Measurements from ENCODE around the gene PRKCE. TPM values are rescaled to one million over a fixed set of nuclear protein-coding genes. Genes with fewer than 3 reads are reported as not detected.

Gene PRKCE
- total RNA-seq, 1 experiment from 2014 or later, result 14.8 TPM

DNA sequence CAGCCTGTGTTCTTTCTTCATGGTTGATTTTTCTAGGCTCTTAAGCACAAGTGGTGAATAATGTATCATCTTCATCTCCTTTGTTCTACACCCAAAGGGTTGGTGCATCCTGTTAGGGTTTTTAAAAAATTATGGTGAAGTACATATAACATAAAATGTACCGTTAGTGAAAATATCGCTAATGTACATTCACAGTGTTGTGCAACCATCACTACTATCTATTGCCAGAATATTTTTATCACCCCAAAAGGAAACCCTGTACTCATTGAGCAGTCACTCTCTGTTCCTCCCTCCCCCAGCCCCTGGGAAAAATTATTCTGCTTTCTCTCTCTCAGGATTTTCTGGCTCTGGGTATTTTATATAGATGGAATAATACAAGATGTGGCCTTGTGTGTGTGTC is 98.5 kb downstream of the PRKCE start:
- H3K9me3 ChIP-seq (ENCODE audit: control insufficient read depth in 1 of 2, insufficient read depth in 1 of 2, low read depth in 1 of 2, low read length in 2 of 2), result no peaks in the 10 kb centered on the region
- no peak overlapping the region for H3K4me3 ChIP-seq (replicated peaks in 1 of 2; ENCODE audit: low read depth in 1 of 2, low read length in 2 of 2)
- H3K9me2 ChIP-seq (ENCODE audit: insufficient read depth), result no peaks in the 10 kb centered on the region
- DNase-seq (ENCODE audit: low read depth, low spot score) (no peak), ATAC-seq (no peak)
- ChIA-PET CTCF (no interaction called here), RAD21 (ENCODE audit: low non-redundant PET in 1 of 2, low total read pairs in 2 of 2, uncharacterized antibody in 2 of 2, unreplicated experiment in 2 of 2) (no interaction called here), POLR2A (no interaction called here)
- TF ChIP-seq ELF1 (IDR thresholded peaks at IDR 0.05; ENCODE audit: borderline replicate concordance, low read depth) (no peak), YY1 (IDR thresholded peaks at IDR 0.05; ENCODE audit: extremely low read depth, insufficient replicate concordance, low read depth, low read length) (no peak), MAX (IDR thresholded peaks at IDR 0.05) (no peak)
- no TSS peak for BruUV-seq (replicated peaks)
- no peaks in the 10 kb centered on the region; the same call in 1 of the 2 replicates for H4K20me1 ChIP-seq (ENCODE audit: insufficient read depth)
- no peaks in the 10 kb centered on the region for H3K36me3 ChIP-seq (ENCODE audit: control insufficient read depth in 1 of 2, insufficient read depth in 2 of 2, low read length in 2 of 2)
- H2AFZ ChIP-seq (ENCODE audit: low read depth, low read length, poor library complexity, severe bottlenecking), result no peak overlapping the region
- H3K4me1 ChIP-seq (ENCODE audit: control insufficient read depth in 1 of 2, insufficient read depth in 2 of 2, low read length in 2 of 2), result no peaks in the 10 kb centered on the region
- no peak overlapping the region for H3K27ac ChIP-seq (ENCODE audit: low read depth, low read length)
- no peak overlapping the region for H3K4me2 ChIP-seq (ENCODE audit: low read length)
- no peak overlapping the region for H3K9ac ChIP-seq (ENCODE audit: low read length)
- intact Hi-C loops (cut with micrococcal nuclease), result no loop called here
- H3K27me3 ChIP-seq (ENCODE audit: insufficient read depth, low read length), result no peaks in the 10 kb centered on the region
- no peaks in the 10 kb centered on the region for H3K79me2 ChIP-seq (ENCODE audit: insufficient read depth, low read length)

DNA sequence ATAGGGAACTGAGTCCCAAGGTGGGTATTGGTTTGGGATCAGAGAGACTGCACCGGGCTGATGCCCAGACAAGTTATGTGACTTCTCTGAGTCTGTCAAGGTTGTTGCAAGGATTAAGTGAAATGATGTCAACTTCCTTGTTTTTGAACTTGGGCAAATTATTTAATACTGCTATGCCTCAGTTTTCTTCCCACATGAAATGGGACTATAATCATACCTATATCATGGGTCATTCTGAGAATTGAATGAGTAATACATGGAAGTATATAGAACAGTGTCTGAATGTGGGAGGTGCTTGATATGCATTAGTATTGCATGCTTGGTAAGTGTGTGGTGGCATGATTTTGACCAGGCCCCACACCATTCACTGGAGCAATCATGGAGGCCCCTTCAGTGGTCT is 99.0 kb downstream of the PRKCE start:
- TF ChIP-seq CEBPB (IDR thresholded peaks at IDR 0.05; ENCODE audit: low read depth) (no peak), SRF (IDR thresholded peaks at IDR 0.05; ENCODE audit: low read depth) (no peak), FOSL1 (IDR thresholded peaks at IDR 0.05; ENCODE audit: low read depth) (no peak), CBX3 (IDR thresholded peaks at IDR 0.05; ENCODE audit: low read depth) (no peak), ZNF274 (IDR thresholded peaks at IDR 0.05; ENCODE audit: low read depth, low read length) (no peak), EZH2 (IDR thresholded peaks at IDR 0.05) (no peak), MAX (IDR thresholded peaks at IDR 0.05) (no peak), TCF7L2 (IDR thresholded peaks at IDR 0.05; ENCODE audit: borderline replicate concordance, extremely low read depth, insufficient read depth, insufficient read length) (no peak), JUND (IDR thresholded peaks at IDR 0.05) (no peak), CTCF (IDR thresholded peaks at IDR 0.05 in 2 of 3, conservative IDR thresholded peaks at IDR 0.05 in 1 of 3; ENCODE audit: borderline replicate concordance in 1 of 3, insufficient read depth in 1 of 3, low read depth in 2 of 3, low read length in 2 of 3) (no peak)
- TF ChIP-seq, protein P1, sequence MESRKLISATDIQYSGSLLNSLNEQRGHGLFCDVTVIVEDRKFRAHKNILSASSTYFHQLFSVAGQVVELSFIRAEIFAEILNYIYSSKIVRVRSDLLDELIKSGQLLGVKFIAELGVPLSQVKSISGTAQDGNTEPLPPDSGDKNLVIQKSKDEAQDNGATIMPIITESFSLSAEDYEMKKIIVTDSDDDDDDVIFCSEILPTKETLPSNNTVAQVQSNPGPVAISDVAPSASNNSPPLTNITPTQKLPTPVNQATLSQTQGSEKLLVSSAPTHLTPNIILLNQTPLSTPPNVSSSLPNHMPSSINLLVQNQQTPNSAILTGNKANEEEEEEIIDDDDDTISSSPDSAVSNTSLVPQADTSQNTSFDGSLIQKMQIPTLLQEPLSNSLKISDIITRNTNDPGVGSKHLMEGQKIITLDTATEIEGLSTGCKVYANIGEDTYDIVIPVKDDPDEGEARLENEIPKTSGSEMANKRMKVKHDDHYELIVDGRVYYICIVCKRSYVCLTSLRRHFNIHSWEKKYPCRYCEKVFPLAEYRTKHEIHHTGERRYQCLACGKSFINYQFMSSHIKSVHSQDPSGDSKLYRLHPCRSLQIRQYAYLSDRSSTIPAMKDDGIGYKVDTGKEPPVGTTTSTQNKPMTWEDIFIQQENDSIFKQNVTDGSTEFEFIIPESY (IDR thresholded peaks at IDR 0.05; ENCODE audit: extremely low read depth, insufficient replicate concordance, low read length), result no peak
- no peak overlapping the region for H3K9ac ChIP-seq (ENCODE audit: low read length)
- H3K4me1 ChIP-seq (ENCODE audit: control insufficient read depth in 1 of 2, insufficient read depth in 2 of 2, low read length in 2 of 2), result no peaks in the 10 kb centered on the region
- no peak overlapping the region for H3K4me3 ChIP-seq (replicated peaks in 1 of 2; ENCODE audit: low read depth in 1 of 2, low read length in 2 of 2)
- no peaks in the 10 kb centered on the region; the same call in 1 of the 2 replicates for H4K20me1 ChIP-seq (ENCODE audit: insufficient read depth)
- ChIA-PET POLR2A (no interaction called here), RAD21 (ENCODE audit: low non-redundant PET in 1 of 2, low total read pairs in 2 of 2, uncharacterized antibody in 2 of 2, unreplicated experiment in 2 of 2) (no interaction called here), CTCF (no interaction called here)
- no peaks in the 10 kb centered on the region for H3K79me2 ChIP-seq (ENCODE audit: insufficient read depth, low read length)
- H3K9me2 ChIP-seq (ENCODE audit: insufficient read depth), result no peaks in the 10 kb centered on the region
- intact Hi-C loops (cut with micrococcal nuclease), result no loop called here
- BruUV-seq (replicated peaks), result no TSS peak
- no peaks in the 10 kb centered on the region for H3K36me3 ChIP-seq (ENCODE audit: control insufficient read depth in 1 of 2, insufficient read depth in 2 of 2, low read length in 2 of 2)
- H3K27me3 ChIP-seq (ENCODE audit: insufficient read depth, low read length), result no peaks in the 10 kb centered on the region
- H2AFZ ChIP-seq (ENCODE audit: low read depth, low read length, poor library complexity, severe bottlenecking), result no peak overlapping the region
- ATAC-seq, result no peak
- no peak overlapping the region for H3K4me2 ChIP-seq (ENCODE audit: low read length)
- H3K27ac ChIP-seq (ENCODE audit: low read depth, low read length), result no peak overlapping the region
- no peak for DNase-seq (ENCODE audit: low read depth, low spot score)
- H3K9me3 ChIP-seq (ENCODE audit: control insufficient read depth in 1 of 2, insufficient read depth in 1 of 2, low read depth in 1 of 2, low read length in 2 of 2), result no peaks in the 10 kb centered on the region
